LNCaP clone FGC (cell line): ENCODE results near the gene ACHE.

Source experiments
- DNase-seq: peaks from one replicate; pipeline ENCODE4 v3.0.0-alpha.2; 2011; ENCODE audit warnings: low read depth
- H3K4me3 ChIP-seq: 2 replicates; pipeline ENCODE4 v1.5.1; 2011; ENCODE audit warnings: mild to moderate bottlenecking, low read depth, low read length, control low read depth
- CTCF ChIP-seq: IDR thresholded peaks from 2 replicates; pipeline ENCODE4 v1.5.1; 2012; ENCODE audit warnings: mild to moderate bottlenecking; ENCODE audit not compliant: control insufficient read depth, insufficient read depth; ENCODE audit errors: extremely low read depth

The ACHE gene

GRCh38 chr7:100886936-100887515, 8.7 kb downstream of the ACHE start:
- DNase-seq, result no peak
- no peak for TF ChIP-seq CTCF
- H3K4me3 ChIP-seq, result no peak overlapping the region

GRCh38 chr7:100886142-100886935, 9.3 kb downstream of the ACHE start:
- H3K4me3 ChIP-seq, result no peak overlapping the region
- no peak for TF ChIP-seq CTCF
- no peak for DNase-seq

GRCh38 chr7:100885440-100886141, 10.1 kb downstream of the ACHE start:
- no peak for DNase-seq
- H3K4me3 ChIP-seq, result no peak overlapping the region
- TF ChIP-seq CTCF, result no peak

GRCh38 chr7:100884736-100885439, 10.8 kb downstream of the ACHE start:
- H3K4me3 ChIP-seq, result no peak overlapping the region
- DNase-seq, result no peak
- TF ChIP-seq CTCF, result no peak

- DNase-seq, result no peak
- no peak for TF ChIP-seq CTCF
- H3K4me3 ChIP-seq, result no peak overlapping the region
Measured at GRCh38 chr7:100882785-100883526, 12.7 kb downstream of the ACHE start.

- no peak for TF ChIP-seq CTCF
- no peak overlapping the region for H3K4me3 ChIP-seq
- no peak for DNase-seq
Measured at GRCh38 chr7:100882201-100882600, 13.5 kb downstream of the ACHE start.
